ENCODE data around the gene HSPA8. TPM values are rescaled to one million over a fixed set of nuclear protein-coding genes. Genes with fewer than 3 reads are reported as not detected.

The HSPA8 gene
- total RNA-seq, 2 experiments from 2014 or later = 788 to 811 TPM

DNA sequence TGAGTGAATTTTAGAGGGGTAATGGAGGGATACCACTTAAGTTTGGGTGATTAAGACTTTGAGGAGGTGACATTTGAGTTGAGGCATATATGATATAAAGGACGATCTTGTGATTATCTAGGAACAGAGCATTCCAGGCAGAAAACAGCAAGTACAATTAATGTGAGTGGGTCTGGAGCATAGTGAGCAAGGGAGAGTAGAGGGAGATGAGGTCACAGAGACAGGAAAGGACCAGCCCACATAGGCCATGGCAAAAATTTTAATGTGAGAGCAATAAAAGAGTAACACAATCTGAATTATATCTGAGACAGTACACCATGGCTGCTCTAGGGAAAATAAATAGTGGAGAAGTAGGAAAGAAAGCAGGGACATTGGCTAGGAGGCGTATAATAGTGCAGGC lies 14.5 kb upstream of the HSPA8 start:
- Mint-ChIP-seq H3K36me3 (ENCODE audit: low read depth) (no peaks in the 10 kb centered on the region), H3K4me1 (ENCODE audit: low read depth) (peaks cover 34% of the 10 kb centered on the region), H3K27me3 (no peaks in the 10 kb centered on the region), H3K9me3 (no peaks in the 10 kb centered on the region), H3K27ac (no peak overlapping the region), H3K4me3 (no peak overlapping the region)
- Histone ChIP-seq H3K36me3 (ENCODE audit: insufficient read depth, low read length) (no peaks in the 10 kb centered on the region), H3K4me3 (ENCODE audit: low read length) (no peak overlapping the region), H3K27me3 (ENCODE audit: control insufficient read depth in 1 of 2, insufficient read depth in 2 of 2, low read length in 2 of 2) (no peaks in the 10 kb centered on the region), H3K9me3 (ENCODE audit: control insufficient read depth in 1 of 2, insufficient read depth in 1 of 2, low read length in 2 of 2) (no peaks in the 10 kb centered on the region), H3K4me1 (ENCODE audit: insufficient read depth, low read length) (peaks cover 24% of the 10 kb centered on the region), H3K27ac (ENCODE audit: low read depth in 1 of 2, low read length in 2 of 2) (no peak overlapping the region)
- no peak for ATAC-seq (ENCODE audit: poor library complexity)
- POLR2A ChIA-PET = interaction anchor here (4.3 kb wide), 1 partner anchor 13 kb away, joined by 34 read pairs; the partner anchor contains the start of gene HSPA8
- intact Hi-C loops (cut with DNase I, micrococcal nuclease) = no loop called here
- CTCF ChIA-PET = no interaction called here
- DNase-seq = no peak
- TF ChIP-seq, protein P1, sequence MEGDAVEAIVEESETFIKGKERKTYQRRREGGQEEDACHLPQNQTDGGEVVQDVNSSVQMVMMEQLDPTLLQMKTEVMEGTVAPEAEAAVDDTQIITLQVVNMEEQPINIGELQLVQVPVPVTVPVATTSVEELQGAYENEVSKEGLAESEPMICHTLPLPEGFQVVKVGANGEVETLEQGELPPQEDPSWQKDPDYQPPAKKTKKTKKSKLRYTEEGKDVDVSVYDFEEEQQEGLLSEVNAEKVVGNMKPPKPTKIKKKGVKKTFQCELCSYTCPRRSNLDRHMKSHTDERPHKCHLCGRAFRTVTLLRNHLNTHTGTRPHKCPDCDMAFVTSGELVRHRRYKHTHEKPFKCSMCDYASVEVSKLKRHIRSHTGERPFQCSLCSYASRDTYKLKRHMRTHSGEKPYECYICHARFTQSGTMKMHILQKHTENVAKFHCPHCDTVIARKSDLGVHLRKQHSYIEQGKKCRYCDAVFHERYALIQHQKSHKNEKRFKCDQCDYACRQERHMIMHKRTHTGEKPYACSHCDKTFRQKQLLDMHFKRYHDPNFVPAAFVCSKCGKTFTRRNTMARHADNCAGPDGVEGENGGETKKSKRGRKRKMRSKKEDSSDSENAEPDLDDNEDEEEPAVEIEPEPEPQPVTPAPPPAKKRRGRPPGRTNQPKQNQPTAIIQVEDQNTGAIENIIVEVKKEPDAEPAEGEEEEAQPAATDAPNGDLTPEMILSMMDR (IDR thresholded peaks at IDR 0.05) = no peak

DNA sequence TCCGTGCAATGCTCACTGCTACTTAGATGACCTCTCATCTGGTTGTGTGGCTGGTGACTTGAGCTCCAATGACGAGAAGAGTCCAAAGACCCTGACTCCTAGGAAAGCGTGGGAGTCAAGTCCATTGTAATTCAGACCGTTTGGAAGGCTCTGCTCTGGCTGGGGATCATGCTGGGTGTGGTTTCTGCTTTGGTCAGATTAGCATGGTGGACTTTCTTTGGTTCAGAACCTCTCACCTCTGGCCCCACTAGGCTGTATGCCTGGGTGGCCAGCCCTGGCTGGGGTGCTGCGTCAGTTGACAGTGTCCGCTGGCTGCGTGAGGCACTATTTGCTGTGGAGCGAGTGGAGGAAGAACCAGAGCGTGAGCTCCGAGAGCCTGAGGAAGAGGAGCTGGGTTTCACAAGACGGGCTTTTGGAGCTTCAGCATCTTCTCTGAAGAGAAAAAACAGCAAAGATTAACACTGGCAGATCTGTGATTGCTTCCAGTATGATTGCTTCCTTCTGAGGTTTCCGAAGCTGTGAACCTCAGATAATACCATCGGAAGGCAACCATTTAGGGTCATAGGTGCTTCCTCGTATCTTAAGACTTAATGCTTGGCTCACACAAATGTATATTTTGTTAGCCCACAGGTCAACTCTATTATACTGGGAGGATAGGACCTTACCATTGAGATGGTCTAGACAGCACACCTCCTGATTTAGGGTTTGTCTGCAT lies 11.6 kb upstream of the HSPA8 start:
- H3K36me3 ChIP-seq (ENCODE audit: insufficient read depth, low read length) = no peaks in the 10 kb centered on the region
- H3K9me3 Mint-ChIP-seq = no peaks in the 10 kb centered on the region
- peak overlapping the region; percentile 96 for H3K27ac Mint-ChIP-seq
- no peaks in the 10 kb centered on the region for H3K27me3 ChIP-seq (ENCODE audit: control insufficient read depth in 1 of 2, insufficient read depth in 2 of 2, low read length in 2 of 2)
- TF ChIP-seq, protein P1 (IDR thresholded peaks at IDR 0.05) = no peak
- ChIA-PET POLR2A (interaction anchor here (1.0 to 12.3 kb wide), 5 partner anchors 10 to 398 kb away, joined by 3 to 171 read pairs (median 116); partner anchors contain the start of gene HSPA8), CTCF (interaction anchor here (1.0 to 1.6 kb wide), 4 partner anchors 8 to 30 kb away, joined by 3 to 5 read pairs (median 4); no protein-coding TSS in a partner anchor)
- H3K9me3 ChIP-seq (ENCODE audit: control insufficient read depth in 1 of 2, insufficient read depth in 1 of 2, low read length in 2 of 2) = no peaks in the 10 kb centered on the region
- H3K36me3 Mint-ChIP-seq (ENCODE audit: low read depth) = no peaks in the 10 kb centered on the region
- DNase-seq = no peak
- ATAC-seq (ENCODE audit: poor library complexity) = no peak
- intact Hi-C loops (cut with DNase I, micrococcal nuclease) = no loop called here
- peaks cover 39% of the 10 kb centered on the region for H3K4me1 ChIP-seq (ENCODE audit: insufficient read depth, low read length)
- peaks cover 58% of the 10 kb centered on the region for H3K4me1 Mint-ChIP-seq (ENCODE audit: low read depth)
- peak overlapping the region in 1 of 2 donors; percentile 18 for H3K27ac ChIP-seq (ENCODE audit: low read depth in 1 of 2, low read length in 2 of 2)
- no peaks in the 10 kb centered on the region for H3K27me3 Mint-ChIP-seq
- H3K4me3 ChIP-seq (ENCODE audit: low read length) = no peak overlapping the region
- no peak overlapping the region for H3K4me3 Mint-ChIP-seq

DNA sequence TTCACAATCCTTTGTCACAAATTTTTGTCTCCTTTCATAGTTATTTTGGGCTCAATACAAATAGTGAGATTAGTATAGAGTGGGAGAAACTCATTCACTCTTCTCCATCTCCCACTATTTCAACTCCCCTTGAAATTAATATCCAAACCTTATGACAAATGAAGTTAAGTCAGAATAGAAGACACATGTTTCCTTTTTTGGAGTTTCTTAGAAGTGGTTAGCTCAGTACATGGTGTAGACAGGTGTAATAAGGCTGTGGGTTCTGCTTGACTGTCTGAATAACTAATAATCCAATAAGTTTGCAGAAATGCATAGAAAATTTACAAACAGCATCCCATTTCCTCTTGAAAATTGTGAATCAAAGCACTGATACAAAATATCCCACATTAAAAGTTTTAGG lies 10.8 kb upstream of the HSPA8 start:
- POLR2A ChIA-PET = interaction anchor here (0.5 to 12.3 kb wide), 7 partner anchors 11 to 398 kb away, joined by 3 to 171 read pairs (median 8); partner anchors contain the start of gene HSPA8
- Mint-ChIP-seq H3K27ac (peak overlapping the region; percentile 96), H3K36me3 (ENCODE audit: low read depth) (no peaks in the 10 kb centered on the region), H3K4me3 (peak overlapping the region; percentile 60), H3K9me3 (no peaks in the 10 kb centered on the region), H3K4me1 (ENCODE audit: low read depth) (peaks cover 61% of the 10 kb centered on the region), H3K27me3 (no peaks in the 10 kb centered on the region)
- no peaks in the 10 kb centered on the region for H3K27me3 ChIP-seq (ENCODE audit: control insufficient read depth in 1 of 2, insufficient read depth in 2 of 2, low read length in 2 of 2)
- peaks cover 44% of the 10 kb centered on the region for H3K4me1 ChIP-seq (ENCODE audit: insufficient read depth, low read length)
- DNase-seq = peak in 1 of 14 experiments; percentile 35
- TF ChIP-seq, protein P1 (IDR thresholded peaks at IDR 0.05) = no peak
- H3K4me3 ChIP-seq (ENCODE audit: low read length) = no peak overlapping the region
- CTCF ChIA-PET = interaction anchor here (1.0 to 1.6 kb wide), 4 partner anchors 9 to 31 kb away, joined by 3 to 5 read pairs (median 4); no protein-coding TSS in a partner anchor
- peak overlapping the region in 1 of 2 donors; percentile 96 for H3K27ac ChIP-seq (ENCODE audit: low read depth in 1 of 2, low read length in 2 of 2)
- intact Hi-C loops (cut with DNase I, micrococcal nuclease) = no loop called here
- H3K9me3 ChIP-seq (ENCODE audit: control insufficient read depth in 1 of 2, insufficient read depth in 1 of 2, low read length in 2 of 2) = no peaks in the 10 kb centered on the region
- no peak for ATAC-seq (ENCODE audit: poor library complexity)
- no peaks in the 10 kb centered on the region for H3K36me3 ChIP-seq (ENCODE audit: insufficient read depth, low read length)
